HFF-Myc (cell line): ENCODE data around the gene FTCD.
"Not testable (repeated sequence)": the region's sequence is repeated elsewhere in the genome, so short reads cannot be mapped to it uniquely, and the experiment has no call there.

Experiments
- DNase-seq: peaks from one replicate; pipeline ENCODE4 v3.0.0-alpha.2; 2011; ENCODE audit warnings: low read depth; ENCODE audit errors: extremely low read depth
- H3K4me3 ChIP-seq: replicated peaks from 2 replicates; pipeline ENCODE4 v1.5.1; 2011; ENCODE audit warnings: low read depth, mild to moderate bottlenecking, control low read depth, low read length
- CTCF ChIP-seq: IDR thresholded peaks from 2 replicates; pipeline ENCODE4 v1.5.1; 2012; ENCODE audit warnings: mild to moderate bottlenecking, low read depth, low read length, control low read depth; ENCODE audit errors: missing control alignments

Gene FTCD

GRCh38 chr21:46181436-46181835 is 26.1 kb upstream of the FTCD start:
- TF ChIP-seq CTCF, result no peak
- H3K4me3 ChIP-seq, result no peak overlapping the region
- no peak for DNase-seq

GRCh38 chr21:46180778-46181391 is 25.5 kb upstream of the FTCD start:
- no peak for DNase-seq
- H3K4me3 ChIP-seq, result no peak overlapping the region
- no peak for TF ChIP-seq CTCF

GRCh38 chr21:46180079-46180722 is 24.8 kb upstream of the FTCD start:
- TF ChIP-seq CTCF, result no peak
- no peak for DNase-seq
- no peak overlapping the region for H3K4me3 ChIP-seq

- no peak for DNase-seq
- no peak overlapping the region for H3K4me3 ChIP-seq
- no peak for TF ChIP-seq CTCF
Measured at GRCh38 chr21:46179708-46180078, 24.3 kb upstream of the FTCD start.

GRCh38 chr21:46178961-46179360 is 23.6 kb upstream of the FTCD start:
- TF ChIP-seq CTCF, result no peak
- DNase-seq, result no peak
- no peak overlapping the region for H3K4me3 ChIP-seq

GRCh38 chr21:46176443-46177129 is 21.2 kb upstream of the FTCD start:
- not testable (repeated sequence) for DNase-seq, H3K4me3 ChIP-seq

- DNase-seq, result no peak
- no peak overlapping the region for H3K4me3 ChIP-seq
- TF ChIP-seq CTCF, result no peak
Measured at GRCh38 chr21:46173573-46173972, 18.2 kb upstream of the FTCD start.
